Karpas-422 (cell line): ENCODE data around the gene VSIG4. TPM values are rescaled to one million over a fixed set of nuclear protein-coding genes. Genes with fewer than 3 reads are reported as not detected.

Experiments
- DNase-seq: peaks from one replicate; pipeline ENCODE4 v3.0.0-alpha.2; 2015
- H2AFZ ChIP-seq: fragments of 200-600 bp; sonication (generic); 2 replicates; pipeline ENCODE4 v1.6.1; 2014; ENCODE audit warnings: antibody characterized with exemption, low read length, mixed read lengths
- H3K27ac ChIP-seq: fragments of 200-600 bp; sonication (generic); 2 replicates; pipeline ENCODE4 v1.5.1; 2014; ENCODE audit warnings: mild to moderate bottlenecking, low read length, moderate library complexity
- H3K27me3 ChIP-seq: fragments of 200-600 bp; sonication (generic); 2 replicates; pipeline ENCODE4 v1.6.1; 2014; ENCODE audit warnings: low read length, mixed read lengths
- H3K36me3 ChIP-seq: fragments of 200-600 bp; sonication (generic); 2 replicates; pipeline ENCODE4 v1.6.1; 2014; ENCODE audit warnings: low read length, mixed read lengths; ENCODE audit not compliant: insufficient read depth
- H3K4me1 ChIP-seq: fragments of 200-600 bp; sonication (generic); 2 replicates; pipeline ENCODE4 v1.6.1; 2014; ENCODE audit warnings: mild to moderate bottlenecking, low read length, mixed read lengths
- H3K4me2 ChIP-seq: fragments of 200-600 bp; sonication (generic); 2 replicates; pipeline ENCODE4 v1.6.1; 2014; ENCODE audit warnings: low read length, low read depth, mild to moderate bottlenecking; ENCODE audit not compliant: poor library complexity, severe bottlenecking
- H3K4me3 ChIP-seq: fragments of 200-600 bp; sonication (generic); 2 replicates; pipeline ENCODE4 v1.5.1; 2014; ENCODE audit warnings: mild to moderate bottlenecking, antibody characterized with exemption, low read length, mixed read lengths
- H3K79me2 ChIP-seq: fragments of 200-600 bp; sonication (generic); 2 replicates; pipeline ENCODE4 v1.6.1; 2014; ENCODE audit warnings: mild to moderate bottlenecking, low read length, mixed read lengths
- H3K9ac ChIP-seq: fragments of 200-600 bp; sonication (generic); 2 replicates; pipeline ENCODE4 v1.6.0; 2014; ENCODE audit warnings: low read length
- H3K9me2 ChIP-seq: fragments of 200-600 bp; sonication (generic), shearing (Covaris generic); replicated peaks from 2 replicates; pipeline ENCODE4 v1.6.0; 2014; ENCODE audit warnings: mild to moderate bottlenecking, low read length, moderate library complexity; ENCODE audit not compliant: insufficient read depth
- H3K9me3 ChIP-seq: fragments of 300-700, 200-600 bp; sonication (generic); 2 replicates; pipeline ENCODE4 v1.6.1; 2014; ENCODE audit warnings: low read length, mixed read lengths
- H4K20me1 ChIP-seq: fragments of 200-600 bp; sonication (generic); 2 replicates; pipeline ENCODE4 v1.6.1; 2014; ENCODE audit warnings: mild to moderate bottlenecking, antibody characterized with exemption, low read length, low read depth; ENCODE audit not compliant: insufficient read depth
- total RNA-seq: library from RNA; depleted of rRNA; stranded (reverse); fragments of >200 nt; shearing (Covaris generic); gene quantifications from 2 replicates; pipeline ENCODE4 v1.2.3, GENCODE V29; 2014; ENCODE audit warnings: low replicate concordance

Gene VSIG4
- total RNA-seq, 1 experiment from 2014 or later: not detected

DNA sequence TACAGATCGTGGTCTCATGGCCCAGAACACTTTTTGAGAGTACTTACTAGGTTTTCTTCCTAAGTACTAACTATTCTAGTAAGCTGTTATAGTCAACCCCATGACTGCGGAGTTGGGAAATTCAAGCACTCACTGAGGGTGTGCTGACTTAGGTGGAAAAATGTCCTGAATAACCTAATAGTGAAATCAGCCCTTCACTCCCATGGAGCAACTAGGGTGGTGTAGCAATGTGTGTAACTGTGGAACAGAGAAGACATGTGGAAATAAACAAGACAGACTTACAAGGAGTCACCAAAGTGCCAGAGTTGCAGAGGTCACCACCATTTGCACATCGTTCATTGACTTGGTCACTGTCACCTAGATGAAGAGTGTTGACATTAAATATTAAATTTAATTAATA, 12.1 kb upstream of the VSIG4 start:
- H3K27ac ChIP-seq: no peak overlapping the region
- H3K9me2 ChIP-seq: no peaks in the 10 kb centered on the region
- H3K4me2 ChIP-seq: no peak overlapping the region
- no peak for DNase-seq
- no peak overlapping the region for H3K9ac ChIP-seq
- no peaks in the 10 kb centered on the region for H3K4me1 ChIP-seq
- no peaks in the 10 kb centered on the region for H3K27me3 ChIP-seq
- H3K9me3 ChIP-seq: no peaks in the 10 kb centered on the region
- H3K79me2 ChIP-seq: no peaks in the 10 kb centered on the region
- H4K20me1 ChIP-seq: no peaks in the 10 kb centered on the region
- H3K4me3 ChIP-seq: no peak overlapping the region
- no peak overlapping the region for H2AFZ ChIP-seq
- H3K36me3 ChIP-seq: no peaks in the 10 kb centered on the region

DNA sequence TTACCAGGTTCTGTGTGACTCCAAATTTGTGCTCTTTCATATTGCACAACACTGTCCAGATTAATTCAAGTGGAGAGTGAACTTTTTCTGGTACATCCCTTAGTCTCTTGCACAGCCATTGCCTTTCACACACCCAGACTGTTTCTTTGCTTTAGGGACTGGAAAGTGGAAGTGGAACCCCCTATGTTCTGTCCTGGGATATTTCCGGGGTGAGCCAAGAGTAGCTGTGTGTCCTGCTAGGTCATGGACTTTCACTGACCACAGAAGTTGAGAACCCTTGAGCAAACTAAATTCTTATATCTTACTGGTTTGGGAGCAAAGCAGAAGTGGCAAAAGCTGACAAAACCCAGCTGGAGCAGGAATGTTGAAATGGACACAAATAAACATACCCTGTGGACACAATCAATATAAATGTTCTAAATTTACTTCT, 10.3 kb upstream of the VSIG4 start:
- H3K27me3 ChIP-seq: no peaks in the 10 kb centered on the region
- H3K27ac ChIP-seq: no peak overlapping the region
- no peaks in the 10 kb centered on the region for H3K4me1 ChIP-seq
- H3K4me3 ChIP-seq: no peak overlapping the region
- no peaks in the 10 kb centered on the region for H3K9me2 ChIP-seq
- DNase-seq: no peak
- H4K20me1 ChIP-seq: no peaks in the 10 kb centered on the region
- no peak overlapping the region for H3K4me2 ChIP-seq
- H3K79me2 ChIP-seq: no peaks in the 10 kb centered on the region
- H3K9ac ChIP-seq: no peak overlapping the region
- H3K9me3 ChIP-seq: no peaks in the 10 kb centered on the region
- no peak overlapping the region for H2AFZ ChIP-seq
- H3K36me3 ChIP-seq: no peaks in the 10 kb centered on the region

DNA sequence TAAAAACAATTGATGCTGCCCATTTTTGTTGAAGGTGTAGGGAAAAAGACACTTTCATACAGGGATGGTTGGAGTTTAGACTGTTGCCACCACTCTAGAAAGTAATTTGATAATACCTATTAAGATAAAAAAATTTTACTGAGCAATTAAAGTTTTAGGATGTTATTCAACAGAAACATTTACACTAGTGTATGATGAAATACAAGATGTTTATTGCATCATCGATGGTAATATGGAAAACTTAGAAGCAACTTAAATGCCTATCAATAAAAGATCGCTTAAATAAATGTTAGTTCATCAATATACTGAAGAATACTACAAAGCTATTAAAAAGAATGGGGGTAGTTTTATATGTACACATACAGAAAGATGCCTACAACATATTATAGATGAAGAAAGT, 9.2 kb upstream of the VSIG4 start:
- Histone ChIP-seq H3K79me2 (no peaks in the 10 kb centered on the region), H3K4me1 (no peaks in the 10 kb centered on the region), H3K27ac (no peak overlapping the region), H3K4me2 (no peak overlapping the region), H3K9me3 (no peaks in the 10 kb centered on the region), H3K9ac (no peak overlapping the region), H3K36me3 (no peaks in the 10 kb centered on the region), H3K9me2 (no peaks in the 10 kb centered on the region), H3K27me3 (no peaks in the 10 kb centered on the region), H2AFZ (no peak overlapping the region), H3K4me3 (no peak overlapping the region), H4K20me1 (no peaks in the 10 kb centered on the region)
- DNase-seq: no peak

GRCh38 chrX:66046612-66047235, 6.8 kb upstream of the VSIG4 start:
- H3K4me2 ChIP-seq: no peak overlapping the region
- no peaks in the 10 kb centered on the region for H3K4me1 ChIP-seq
- H2AFZ ChIP-seq: no peak overlapping the region
- DNase-seq: peak; percentile 57
- no peak overlapping the region for H3K9ac ChIP-seq
- H3K27ac ChIP-seq: no peak overlapping the region
- no peak overlapping the region for H3K4me3 ChIP-seq
- H3K27me3 ChIP-seq: no peaks in the 10 kb centered on the region
- no peaks in the 10 kb centered on the region for H3K79me2 ChIP-seq
- H3K9me2 ChIP-seq: no peaks in the 10 kb centered on the region
- H3K36me3 ChIP-seq: no peaks in the 10 kb centered on the region
- no peaks in the 10 kb centered on the region for H4K20me1 ChIP-seq
- H3K9me3 ChIP-seq: no peaks in the 10 kb centered on the region

- Histone ChIP-seq H3K4me3 (no peak overlapping the region), H4K20me1 (no peaks in the 10 kb centered on the region), H3K4me1 (no peaks in the 10 kb centered on the region), H3K27ac (no peak overlapping the region), H3K36me3 (no peaks in the 10 kb centered on the region), H3K4me2 (no peak overlapping the region), H2AFZ (no peak overlapping the region), H3K9ac (no peak overlapping the region), H3K79me2 (no peaks in the 10 kb centered on the region), H3K27me3 (no peaks in the 10 kb centered on the region), H3K9me2 (no peaks in the 10 kb centered on the region), H3K9me3 (no peaks in the 10 kb centered on the region)
- DNase-seq: no peak
Measured at GRCh38 chrX:66045894-66046293, 6.0 kb upstream of the VSIG4 start.

DNA sequence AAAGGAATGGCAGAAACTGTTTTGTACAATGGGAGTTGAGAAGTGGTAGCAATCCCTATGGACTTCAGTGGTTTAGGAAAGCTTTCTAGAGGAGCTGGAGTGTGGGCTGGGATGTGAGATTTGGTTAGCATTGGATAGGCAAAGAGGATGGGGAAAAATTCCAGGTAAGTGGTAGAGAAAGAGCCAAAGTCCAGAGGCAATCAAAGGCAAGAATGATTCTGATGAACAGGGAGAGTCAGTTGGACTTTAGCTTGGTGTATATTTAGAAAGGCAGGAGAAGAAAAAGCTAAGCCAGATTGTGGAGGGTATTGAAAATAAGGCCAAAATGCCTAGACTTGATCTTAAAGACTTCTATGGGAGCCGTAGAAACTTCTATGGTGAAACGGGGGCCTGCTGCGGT, 3.7 kb upstream of the VSIG4 start:
- no peaks in the 10 kb centered on the region for H4K20me1 ChIP-seq
- H3K4me2 ChIP-seq: no peak overlapping the region
- H3K9me2 ChIP-seq: no peaks in the 10 kb centered on the region
- H3K9ac ChIP-seq: no peak overlapping the region
- no peaks in the 10 kb centered on the region for H3K36me3 ChIP-seq
- H3K4me3 ChIP-seq: no peak overlapping the region
- no peak overlapping the region for H3K27ac ChIP-seq
- H3K79me2 ChIP-seq: no peaks in the 10 kb centered on the region
- no peak overlapping the region for H2AFZ ChIP-seq
- no peaks in the 10 kb centered on the region for H3K9me3 ChIP-seq
- no peaks in the 10 kb centered on the region for H3K4me1 ChIP-seq
- H3K27me3 ChIP-seq: no peaks in the 10 kb centered on the region
- DNase-seq: no peak

- no peaks in the 10 kb centered on the region for H3K27me3 ChIP-seq
- H2AFZ ChIP-seq: no peak overlapping the region
- H3K9me3 ChIP-seq: no peaks in the 10 kb centered on the region
- H3K9me2 ChIP-seq: no peaks in the 10 kb centered on the region
- H3K4me2 ChIP-seq: no peak overlapping the region
- DNase-seq: no peak
- H3K36me3 ChIP-seq: no peaks in the 10 kb centered on the region
- H3K4me3 ChIP-seq: no peak overlapping the region
- H3K4me1 ChIP-seq: no peaks in the 10 kb centered on the region
- no peak overlapping the region for H3K9ac ChIP-seq
- no peaks in the 10 kb centered on the region for H3K79me2 ChIP-seq
- no peak overlapping the region for H3K27ac ChIP-seq
- no peaks in the 10 kb centered on the region for H4K20me1 ChIP-seq
Measured at GRCh38 chrX:66042307-66043077, 2.6 kb upstream of the VSIG4 start.

DNA sequence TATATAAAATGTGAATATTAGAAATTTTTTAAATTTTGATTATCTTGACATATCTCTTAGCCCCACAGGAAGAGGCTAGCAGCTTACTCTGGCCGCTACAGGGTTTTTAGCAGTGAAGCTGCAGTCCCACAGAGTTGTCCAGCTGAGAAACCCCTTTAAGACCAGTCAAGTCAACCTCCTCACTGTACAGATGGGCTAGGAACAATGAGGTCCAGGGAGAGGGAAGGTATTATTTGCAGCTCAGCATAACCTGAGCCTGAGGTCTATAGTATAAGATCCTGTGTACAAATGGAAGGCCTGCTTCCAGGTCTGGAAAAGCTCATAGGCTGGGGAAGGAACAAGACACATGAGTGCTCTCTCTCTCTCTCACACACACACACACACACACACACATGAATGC, 1.8 kb downstream of the VSIG4 start:
- H4K20me1 ChIP-seq: no peaks in the 10 kb centered on the region
- no peaks in the 10 kb centered on the region for H3K79me2 ChIP-seq
- H3K27ac ChIP-seq: no peak overlapping the region
- no peaks in the 10 kb centered on the region for H3K9me2 ChIP-seq
- no peaks in the 10 kb centered on the region for H3K36me3 ChIP-seq
- no peak for DNase-seq
- H3K4me2 ChIP-seq: no peak overlapping the region
- no peak overlapping the region for H3K4me3 ChIP-seq
- no peak overlapping the region for H2AFZ ChIP-seq
- no peaks in the 10 kb centered on the region for H3K4me1 ChIP-seq
- no peak overlapping the region for H3K9ac ChIP-seq
- H3K27me3 ChIP-seq: no peaks in the 10 kb centered on the region
- no peaks in the 10 kb centered on the region for H3K9me3 ChIP-seq
